ENCODE data around the gene SIRPG. TPM values are rescaled to one million over a fixed set of nuclear protein-coding genes. Genes with fewer than 3 reads are reported as not detected.

Gene SIRPG
- total and polyA plus RNA-seq, 10 of the 15 experiments (the other 5 are each of a cell fraction or from before 2014, with no cell fraction given) = 1.1 to 13.0 (median 4.1) TPM

DNA sequence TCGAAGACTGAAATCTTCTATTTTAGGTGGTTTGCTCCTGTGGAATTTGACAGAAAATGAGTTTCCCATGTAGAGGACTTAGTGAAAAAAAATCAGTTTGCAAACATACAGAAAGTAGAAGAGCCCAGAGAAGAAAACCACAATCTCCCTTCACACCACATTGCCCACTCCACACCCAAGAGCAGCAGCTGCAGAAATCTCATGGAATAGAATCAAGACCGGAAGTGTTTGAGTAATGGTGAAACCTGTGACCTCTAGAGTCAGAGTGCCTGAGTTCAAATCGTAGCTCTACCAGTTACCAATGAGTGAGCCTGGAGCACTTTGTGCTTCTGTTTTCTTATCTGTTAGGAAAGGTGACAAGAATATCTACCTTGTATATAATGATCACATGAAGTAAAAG, 4.6 kb downstream of the SIRPG start:
- no peaks in the 10 kb centered on the region for H4K20me1 ChIP-seq (ENCODE audit: control insufficient read depth, insufficient read depth)
- H3K4me3 ChIP-seq = no peak overlapping the region
- TF ChIP-seq EED (IDR thresholded peaks at IDR 0.05; ENCODE audit: low read depth) (peak; percentile 91), NR2C1 (IDR thresholded peaks at IDR 0.05) (no peak), RUNX3 (IDR thresholded peaks at IDR 0.05; ENCODE audit: low read length) (peak; percentile 84), NFXL1 (IDR thresholded peaks at IDR 0.05; ENCODE audit: borderline replicate concordance) (no peak), NFIC (IDR thresholded peaks at IDR 0.05; ENCODE audit: low read depth, low read length) (peak; percentile 49; the same call in 1 of the 2 replicates), NR2F1 (conservative IDR thresholded peaks at IDR 0.05) (0 out of 2 replicates have a peak, but pooled peaks have one; percentile 31), JUNB (IDR thresholded peaks at IDR 0.05) (peak; percentile 48), GABPA (IDR thresholded peaks at IDR 0.05; ENCODE audit: low read depth) (0 out of 2 replicates have a peak, but pooled peaks have one; percentile 32), CBFB (IDR thresholded peaks at IDR 0.05; ENCODE audit: low read depth) (0 out of 2 replicates have a peak, but pooled peaks have one; percentile 49), IKZF1 (conservative IDR thresholded peaks at IDR 0.05) (peak; percentile 33; the same call in 1 of the 2 replicates)
- TF ChIP-seq, protein P1, sequence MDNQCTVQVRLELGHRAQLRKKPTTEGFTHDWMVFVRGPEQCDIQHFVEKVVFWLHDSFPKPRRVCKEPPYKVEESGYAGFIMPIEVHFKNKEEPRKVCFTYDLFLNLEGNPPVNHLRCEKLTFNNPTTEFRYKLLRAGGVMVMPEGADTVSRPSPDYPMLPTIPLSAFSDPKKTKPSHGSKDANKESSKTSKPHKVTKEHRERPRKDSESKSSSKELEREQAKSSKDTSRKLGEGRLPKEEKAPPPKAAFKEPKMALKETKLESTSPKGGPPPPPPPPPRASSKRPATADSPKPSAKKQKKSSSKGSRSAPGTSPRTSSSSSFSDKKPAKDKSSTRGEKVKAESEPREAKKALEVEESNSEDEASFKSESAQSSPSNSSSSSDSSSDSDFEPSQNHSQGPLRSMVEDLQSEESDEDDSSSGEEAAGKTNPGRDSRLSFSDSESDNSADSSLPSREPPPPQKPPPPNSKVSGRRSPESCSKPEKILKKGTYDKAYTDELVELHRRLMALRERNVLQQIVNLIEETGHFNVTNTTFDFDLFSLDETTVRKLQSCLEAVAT (IDR thresholded peaks at IDR 0.05) = no peak
- ChIA-PET CTCF (no interaction called here), SMC1A (ENCODE audit: uncharacterized antibody, unreplicated experiment) (interaction anchor here (1.5 kb wide), 1 partner anchor 69 kb away, joined by 4 read pairs; no protein-coding TSS in a partner anchor), POLR2A (no interaction called here), RAD21 (ENCODE audit: unreplicated experiment) (no interaction called here)
- H3K79me2 ChIP-seq (ENCODE audit: control insufficient read depth, insufficient read depth, low read length) = no peaks in the 10 kb centered on the region
- peaks cover 1% of the 10 kb centered on the region; the same call in 2 of the 3 replicates for H3K9me3 ChIP-seq (replicated peaks; ENCODE audit: control insufficient read depth, insufficient read depth, low read length)
- ATAC-seq (peak; percentile 49), FAIRE-seq (no peak), DNase-seq (ENCODE audit: low read depth, low spot score) (no peak)
- no TSS peak for BruUV-seq (replicated peaks)
- no peak overlapping the region for H2AFZ ChIP-seq (ENCODE audit: control insufficient read depth, low read depth, low read length)
- in situ Hi-C loops (cut with MboI) = no loop called here
- no peak overlapping the region for H3K27ac ChIP-seq (ENCODE audit: control insufficient read depth, insufficient read depth)
- H3K9ac ChIP-seq (ENCODE audit: control insufficient read depth, insufficient read depth, low read length) = no peak overlapping the region
- H3K4me1 ChIP-seq (ENCODE audit: control insufficient read depth, insufficient read depth, low read length) = peaks cover 2% of the 10 kb centered on the region
- no peaks in the 10 kb centered on the region for H3K36me3 ChIP-seq (ENCODE audit: control insufficient read depth in 2 of 2, insufficient read depth in 2 of 2, low read length in 1 of 2)
- intact Hi-C loops (cut with micrococcal nuclease; ENCODE audit: unreplicated experiment) = no loop called here
- H3K27me3 ChIP-seq (replicated peaks in 1 of 2; ENCODE audit: control insufficient read depth in 2 of 2, insufficient read depth in 2 of 2, low read length in 1 of 2) = no peaks in the 10 kb centered on the region; a peak in 1 of 4 replicates
- 9% methylated on average over 3 of the region's 3 CpGs for WGBS (ENCODE audit: insufficient coverage, insufficient replicate concordance, low lambda C conversion rate, missing lambda C conversion rate)
- no peak overlapping the region for H3K4me2 ChIP-seq (ENCODE audit: control insufficient read depth, insufficient read depth)

Data from GM12878 (cell line).